ENCODE results near the gene MAGEA4. TPM values are rescaled to one million over a fixed set of nuclear protein-coding genes. Genes with fewer than 3 reads are reported as not detected.

The MAGEA4 gene
- total and polyA plus RNA-seq, 2 of the 8 experiments (the other 6 are each of a cell fraction or from before 2014, with no cell fraction given), result 0.45 to 0.67 TPM

DNA sequence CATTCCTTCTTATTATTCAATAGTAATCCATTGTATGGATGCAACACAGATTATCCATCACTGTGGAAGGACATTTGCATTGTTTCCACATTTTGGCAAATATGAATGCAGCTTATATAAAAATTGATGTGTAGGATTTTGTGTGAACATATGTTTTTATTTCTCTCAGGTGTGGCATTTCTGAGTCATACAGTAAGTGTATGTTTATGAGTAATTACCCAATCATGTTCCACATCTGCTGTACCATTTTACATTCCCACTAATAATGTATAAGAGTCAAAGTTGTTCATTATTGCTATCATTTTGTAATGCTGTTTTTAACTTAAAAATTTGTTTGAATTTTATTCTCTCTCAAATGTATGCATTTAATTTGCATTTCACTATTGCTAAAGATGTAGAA, 25.5 kb downstream of the MAGEA4 start (continued):
- TF ChIP-seq EGR1 (IDR thresholded peaks at IDR 0.05; ENCODE audit: borderline replicate concordance, low read depth, low read length) (no peak), NANOG (IDR thresholded peaks at IDR 0.05; ENCODE audit: insufficient read depth, low read depth, low read length, poor library complexity, severe bottlenecking) (no peak)
